HepG2 (cell line): ENCODE results near the gene JMJD8. TPM values are rescaled to one million over a fixed set of nuclear protein-coding genes. Genes with fewer than 3 reads are reported as not detected.

ENCODE experiments used
- AKNA ChIP-seq: sonication (generic); formaldehyde crosslinking; IDR thresholded peaks from 2 replicates; pipeline ENCODE4 v1.4.0; 2020; ENCODE audit warnings: missing genetic modification reagents, borderline replicate concordance
- HMGA1 ChIP-seq: sonication (generic); formaldehyde crosslinking; conservative IDR thresholded peaks from 2 replicates; pipeline ENCODE4 v1.4.0; 2020; ENCODE audit warnings: missing genetic modification reagents
- HMGXB4 ChIP-seq, 2 experiments: sonication (generic) in 1 of 2; formaldehyde crosslinking in 1 of 2; IDR thresholded peaks; 2 replicates each; pipeline versions ENCODE4 v1.4.0 to v1.6.1; 2018 to 2020; ENCODE audit warnings: missing genetic modification reagents in 2 of 2, borderline replicate concordance in 1 of 2, low read depth in 1 of 2, mild to moderate bottlenecking in 1 of 2, missing biosample characterization in 1 of 2
- KDM6A ChIP-seq: IDR thresholded peaks from 2 replicates; pipeline ENCODE4 v1.6.1; 2016; ENCODE audit warnings: low read depth
- KLF13 ChIP-seq: sonication (generic); formaldehyde crosslinking; IDR thresholded peaks from 2 replicates; pipeline ENCODE4 v1.4.0; 2020; ENCODE audit warnings: mild to moderate bottlenecking, missing genetic modification reagents
- KLF16 ChIP-seq, 2 experiments: sonication (generic) in 1 of 2; formaldehyde crosslinking in 1 of 2; IDR thresholded peaks; 2 replicates each; pipeline versions ENCODE4 v1.6.1 to v1.8.0; 2016 to 2023; ENCODE audit warnings: missing genetic modification reagents in 2 of 2, missing compliant biosample characterization in 1 of 2
- MAFF ChIP-seq: IDR thresholded peaks from 2 replicates; pipeline ENCODE4 v1.6.1; 2011; ENCODE audit warnings: low read depth, low read length, improper control_type of control experiment
- MAZ ChIP-seq, 2 experiments: sonication (generic) in 1 of 2; formaldehyde crosslinking in 1 of 2; IDR thresholded peaks; 2 replicates each; pipeline versions ENCODE4 v1.5.0 to v1.6.1; 2012 to 2020; ENCODE audit warnings: low read depth in 2 of 2, mild to moderate bottlenecking in 2 of 2, borderline replicate concordance in 1 of 2, improper control_type of control experiment in 1 of 2, low read length in 1 of 2, missing genetic modification reagents in 1 of 2, moderate library complexity in 1 of 2
- MEIS1 ChIP-seq: sonication (generic); formaldehyde crosslinking; IDR thresholded peaks from 2 replicates; pipeline ENCODE4 v1.9.0; 2021; ENCODE audit warnings: mild to moderate bottlenecking, missing genetic modification reagents, moderate library complexity, borderline replicate concordance
- NCOA2 ChIP-seq: sonication (generic); formaldehyde crosslinking; IDR thresholded peaks from 2 replicates; pipeline ENCODE4 v1.8.0; 2022; ENCODE audit warnings: inconsistent platforms
- NR2F1 ChIP-seq, 2 experiments: fragments of 450-650 bp in 1 of 2; formaldehyde crosslinking in 1 of 2; IDR thresholded peaks; 2 replicates each; pipeline versions ENCODE4 v1.5.0 to v1.6.1; 2016 to 2020; ENCODE audit warnings: mild to moderate bottlenecking in 1 of 2, missing compliant biosample characterization in 1 of 2, missing genetic modification reagents in 1 of 2, moderate library complexity in 1 of 2
- PCBP2 ChIP-seq: fragments of 200-400 bp; formaldehyde crosslinking; optimal IDR thresholded peaks from 2 replicates; pipeline ENCODE3; 2018; ENCODE audit warnings: low read length, low read depth; ENCODE audit not compliant: poor library complexity, severe bottlenecking
- SNRNP70 ChIP-seq: fragments of 200-400 bp; formaldehyde crosslinking; IDR thresholded peaks from 2 replicates; pipeline ENCODE4 v1.6.1; 2017; ENCODE audit warnings: mild to moderate bottlenecking, low read depth, low read length, moderate library complexity
- TERF1 ChIP-seq: sonication (generic); formaldehyde crosslinking; IDR thresholded peaks from 2 replicates; pipeline ENCODE4 v1.8.0; 2022; ENCODE audit warnings: mild to moderate bottlenecking, missing genetic modification reagents, moderate library complexity
- ZMYM3 ChIP-seq: sonication (generic); formaldehyde crosslinking; IDR thresholded peaks from 2 replicates; pipeline ENCODE4 v1.5.1; 2020; ENCODE audit warnings: mild to moderate bottlenecking, missing genetic modification reagents
- ZNF253 ChIP-seq: sonication (generic); formaldehyde crosslinking; IDR thresholded peaks from 2 replicates; pipeline ENCODE4 v1.8.0; 2022; ENCODE audit warnings: mild to moderate bottlenecking, missing genetic modification reagents, borderline replicate concordance
- ZNF704 ChIP-seq: sonication (generic); formaldehyde crosslinking; IDR thresholded peaks from 2 replicates; pipeline ENCODE4 v1.8.1; 2023; ENCODE audit warnings: mild to moderate bottlenecking, inconsistent platforms, moderate library complexity, missing genetic modification reagents, borderline replicate concordance
- polyA plus RNA-seq, 8 experiments: library from polyadenylated mRNA; depleted of rRNA in 3 of 8; stranded (reverse) in 7 of 8; unstranded in 1 of 8; fragments of >200 nt; fragmentation: Illumina TruSeq in 4 of 8; extraction: Trizol in 4 of 8; gene quantifications; 2 replicates each; pipeline versions ENCODE4 v1.2.1 to v1.2.3, GENCODE V29; 2011 to 2016; ENCODE audit warnings: low read depth in 4 of 8, missing spikeins in 1 of 8, mixed read lengths in 1 of 8; ENCODE audit not compliant: insufficient read depth in 1 of 8
- total RNA-seq, 5 experiments: library from RNA; depleted of rRNA; stranded (reverse); fragments of >200 nt; fragmentation: Illumina TruSeq; extraction: Trizol; gene quantifications; 2 replicates each; pipeline ENCODE4 v1.2.3, GENCODE V29; 2016; ENCODE audit warnings: low read depth in 1 of 5

The JMJD8 gene
- total and polyA plus RNA-seq, 2 of the 13 experiments (the other 11 are each of a cell fraction or from before 2014, with no cell fraction given), result 2.6 to 11.8 TPM

- TF ChIP-seq HMGXB4 (CRISPR knock-in tag; IDR thresholded peaks at IDR 0.05; ENCODE audit: borderline replicate concordance in 1 of 2, low read depth in 1 of 2) (no peak; a peak in 1 of 4 replicates), NCOA2 (no peak; the same call in 1 of the 2 replicates), MAZ (IDR thresholded peaks at IDR 0.05; ENCODE audit: borderline replicate concordance, low read depth, low read length) (0 out of 2 replicates have a peak, but pooled peaks have one; percentile 13), MAZ (CRISPR knock-in tag; IDR thresholded peaks at IDR 0.05; ENCODE audit: low read depth) (peak; percentile 64; the same call in 1 of the 2 replicates), MEIS1 (no peak), AKNA (CRISPR knock-in tag) (no peak), KLF16 (CRISPR knock-in tag; IDR thresholded peaks at IDR 0.05) (peak in 1 of 2 experiments; percentile 13; a peak in 1 of 4 replicates), ZNF253 (no peak), PCBP2 (no peak), HMGA1 (CRISPR knock-in tag) (no peak), MAFF (no peak), ZNF704 (CRISPR knock-in tag) (no peak), NR2F1 (CRISPR knock-in tag; IDR thresholded peaks at IDR 0.05) (peak in 1 of 2 experiments; percentile 19; a peak in 2 of 4 replicates), ZMYM3 (CRISPR knock-in tag) (no peak), SNRNP70 (no peak), KDM6A (CRISPR knock-in tag) (no peak), KLF13 (no peak), TERF1 (CRISPR knock-in tag) (no peak)
Measured at GRCh38 chr16:642189-643049, 41.7 kb downstream of the JMJD8 start (continued).
